MM.1S (cell line): ENCODE results near the gene MINDY4.

Experiments used
- CTCF ChIP-seq: fragments of 300-600 bp; sonication (generic); IDR thresholded peaks from 2 replicates; pipeline ENCODE4 v1.5.1; 2016; ENCODE audit warnings: antibody characterized with exemption, low read length, mixed read lengths
- EZH2 ChIP-seq: fragments of 300-600 bp; sonication (generic); optimal IDR thresholded peaks from 2 replicates; pipeline ENCODE3; 2017; ENCODE audit warnings: low read depth, mild to moderate bottlenecking, antibody characterized with exemption, low read length, mixed read lengths
- EZH2phosphoT487 ChIP-seq: fragments of 300-600 bp; sonication (generic); IDR thresholded peaks from 2 replicates; pipeline ENCODE4 v1.6.1; 2018; ENCODE audit warnings: antibody characterized with exemption, low read length

DNA sequence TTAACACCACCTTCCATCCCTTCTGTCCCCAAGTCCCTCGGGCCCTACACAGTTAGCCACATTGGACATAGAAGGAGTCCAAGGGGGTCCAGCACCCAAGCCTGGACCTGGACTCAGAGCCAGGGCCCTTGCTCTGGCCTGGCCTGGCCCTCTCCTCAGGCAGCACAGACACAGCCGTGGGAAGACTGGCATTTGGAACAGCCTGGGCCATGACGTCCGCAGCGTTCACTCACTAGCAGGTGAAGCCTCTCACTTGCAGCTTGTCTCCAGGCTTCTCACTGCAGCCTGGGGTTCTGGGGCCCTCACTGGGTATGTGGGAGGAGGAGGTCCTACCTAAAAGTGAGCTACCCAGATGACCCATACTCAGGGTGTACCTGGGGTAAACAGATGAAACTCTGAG, 106.8 kb downstream of the MINDY4 start:
- TF ChIP-seq CTCF (no peak), EZH2phosphoT487 (no peak), EZH2 (no peak)
